ENCODE results near the gene RBCK1.
A peak's percentile ranks its signal among the peaks of the same experiment; 100 is the strongest.

The RBCK1 gene

GRCh38 chr20:460180-460579, 52.1 kb downstream of the RBCK1 start:
- no peak for ATAC-seq
- no peak for TF ChIP-seq ESRRG (CRISPR knock-in tag; IDR thresholded peaks at IDR 0.05)

- no peak for ATAC-seq
- TF ChIP-seq TSHZ2 (CRISPR knock-in tag; IDR thresholded peaks at IDR 0.05) = no peak
- TF ChIP-seq CREB5 (CRISPR knock-in tag; IDR thresholded peaks at IDR 0.05; ENCODE audit: low read depth) = no peak
- no peak for TF ChIP-seq CSRNP3 (CRISPR knock-in tag; IDR thresholded peaks at IDR 0.05)
- TF ChIP-seq OSR1 (CRISPR knock-in tag; IDR thresholded peaks at IDR 0.05) = no peak
- TF ChIP-seq PATZ1 (CRISPR knock-in tag; IDR thresholded peaks at IDR 0.05; ENCODE audit: borderline replicate concordance) = no peak
- no peak for TF ChIP-seq ZNF70 (CRISPR knock-in tag; IDR thresholded peaks at IDR 0.05)
- TF ChIP-seq GLIS3 (CRISPR knock-in tag; IDR thresholded peaks at IDR 0.05) = no peak
- TF ChIP-seq SNAI2 (CRISPR knock-in tag; IDR thresholded peaks at IDR 0.05) = no peak
- TF ChIP-seq ZFP30 (CRISPR knock-in tag; IDR thresholded peaks at IDR 0.05) = no peak
- TF ChIP-seq ARNTL (CRISPR knock-in tag; IDR thresholded peaks at IDR 0.05; ENCODE audit: borderline replicate concordance, low read depth) = no peak
Measured at GRCh38 chr20:460707-461106, 52.6 kb downstream of the RBCK1 start.

- ATAC-seq = peak; percentile 74
- TF ChIP-seq ISL1 (CRISPR knock-in tag; IDR thresholded peaks at IDR 0.05) = no peak
- TF ChIP-seq RARB (CRISPR knock-in tag; IDR thresholded peaks at IDR 0.05) = no peak
- TF ChIP-seq TSHZ2 (CRISPR knock-in tag; IDR thresholded peaks at IDR 0.05) = no peak
- TF ChIP-seq PPARA (CRISPR knock-in tag; IDR thresholded peaks at IDR 0.05; ENCODE audit: borderline replicate concordance) = no peak
- TF ChIP-seq ZFP3 (CRISPR knock-in tag; IDR thresholded peaks at IDR 0.05) = no peak
- TF ChIP-seq GLIS3 (CRISPR knock-in tag; IDR thresholded peaks at IDR 0.05) = no peak
- no peak for TF ChIP-seq POU6F1 (CRISPR knock-in tag; IDR thresholded peaks at IDR 0.05; ENCODE audit: borderline replicate concordance, low read depth)
- no peak for TF ChIP-seq CSRNP3 (CRISPR knock-in tag; IDR thresholded peaks at IDR 0.05)
Measured at GRCh38 chr20:461254-462198, 53.4 kb downstream of the RBCK1 start.

Data from SK-N-SH treated with all-trans-retinoic acid at 6 μM for 48 hours (cell line).